Trophoblast cell (in vitro differentiated cells and primary cell): ENCODE data around the gene ACKR3.
A peak's percentile ranks its signal among the peaks of the same experiment; 100 is the strongest.

Source experiments
- DNase-seq, 2 donors: peaks; one replicate each; pipeline ENCODE4 v3.0.0-alpha.2; 2016
- H2AFZ ChIP-seq: 2 replicates; pipeline ENCODE4 v1.6.1; 2013; ENCODE audit warnings: low read length, moderate library complexity, mild to moderate bottlenecking; ENCODE audit not compliant: insufficient read depth, poor library complexity
- H2AK5ac ChIP-seq: 2 replicates; pipeline ENCODE4 v1.6.1; 2013; ENCODE audit warnings: mild to moderate bottlenecking, low read length
- H2BK120ac ChIP-seq: 2 replicates; pipeline ENCODE4 v1.6.1; 2013; ENCODE audit warnings: low read length, mild to moderate bottlenecking, moderate library complexity; ENCODE audit not compliant: insufficient read depth, poor library complexity
- H2BK12ac ChIP-seq: 2 replicates; pipeline ENCODE4 v1.6.1; 2013; ENCODE audit warnings: mild to moderate bottlenecking, low read length, moderate library complexity
- H2BK5ac ChIP-seq: 2 replicates; pipeline ENCODE4 v1.6.1; 2013; ENCODE audit warnings: low read length, low read depth, moderate library complexity, mild to moderate bottlenecking; ENCODE audit not compliant: poor library complexity
- H3K14ac ChIP-seq: 2 replicates; pipeline ENCODE4 v1.6.1; 2013; ENCODE audit warnings: mild to moderate bottlenecking, low read length
- H3K18ac ChIP-seq: 2 replicates; pipeline ENCODE4 v1.6.1; 2013; ENCODE audit warnings: mild to moderate bottlenecking, low read length
- H3K23ac ChIP-seq: 2 replicates; pipeline ENCODE4 v1.6.1; 2013; ENCODE audit warnings: low read length
- H3K27ac ChIP-seq: 2 replicates; pipeline ENCODE4 v1.5.1; 2013; ENCODE audit warnings: low read depth, mild to moderate bottlenecking, inconsistent platforms, low read length, moderate library complexity
- H3K27me3 ChIP-seq: 2 replicates; pipeline ENCODE4 v1.6.1; 2013; ENCODE audit warnings: inconsistent platforms, mild to moderate bottlenecking, low read length, moderate library complexity; ENCODE audit not compliant: insufficient read depth
- H3K36me3 ChIP-seq, 2 experiments: 1 replicate in 1 of 2; 2 replicates in 1 of 2; pipeline ENCODE4 v1.6.1; 2013; ENCODE audit warnings: low read length in 2 of 2, mild to moderate bottlenecking in 2 of 2, moderate library complexity in 1 of 2; ENCODE audit not compliant: insufficient read depth in 2 of 2, control insufficient read depth in 1 of 2
- H3K4ac ChIP-seq: 2 replicates; pipeline ENCODE4 v1.6.1; 2013; ENCODE audit warnings: low read depth, mild to moderate bottlenecking, low read length, moderate library complexity
- H3K4me1 ChIP-seq, 2 experiments: 1 replicate in 1 of 2; 2 replicates in 1 of 2; pipeline ENCODE4 v1.6.1; 2013; ENCODE audit warnings: low read length in 2 of 2, mild to moderate bottlenecking in 2 of 2, moderate library complexity in 1 of 2; ENCODE audit not compliant: insufficient read depth in 2 of 2, control insufficient read depth in 1 of 2
- H3K4me2 ChIP-seq: 2 replicates; pipeline ENCODE4 v1.6.1; 2013; ENCODE audit warnings: inconsistent platforms, mild to moderate bottlenecking, low read length, moderate library complexity
- H3K4me3 ChIP-seq: 2 replicates; pipeline ENCODE4 v1.5.1; 2013; ENCODE audit warnings: mild to moderate bottlenecking, low read depth, low read length, inconsistent platforms
- H3K79me1 ChIP-seq: one replicate; pipeline ENCODE4 v1.6.1; 2013; ENCODE audit warnings: low read length
- H3K79me2 ChIP-seq: 2 replicates; pipeline ENCODE4 v1.6.1; 2013; ENCODE audit warnings: low read length, mild to moderate bottlenecking; ENCODE audit not compliant: control insufficient read depth, insufficient read depth, poor library complexity
- H3K9ac ChIP-seq: 2 replicates; pipeline ENCODE4 v1.6.1; 2013; ENCODE audit warnings: mild to moderate bottlenecking, low read length
- H3K9me3 ChIP-seq: 2 replicates; pipeline ENCODE4 v1.6.1; 2013; ENCODE audit warnings: low read depth, mild to moderate bottlenecking, control low read depth, inconsistent platforms, low read length; ENCODE audit not compliant: insufficient read depth
- H4K12ac ChIP-seq: 2 replicates; pipeline ENCODE4 v1.6.1; 2013; ENCODE audit warnings: low read depth, mild to moderate bottlenecking, low read length, moderate library complexity
- H4K8ac ChIP-seq: 2 replicates; pipeline ENCODE4 v1.6.1; 2013; ENCODE audit warnings: low read depth, mild to moderate bottlenecking, low read length, moderate library complexity
- H4K91ac ChIP-seq: one replicate; pipeline ENCODE4 v1.6.1; 2013; ENCODE audit warnings: low read depth, mild to moderate bottlenecking, low read length, moderate library complexity
- WGBS: extraction: QIAGEN DNeasy Blood & Tissue Kit; methylation state at CpG from one replicate; pipeline ENCODE4 v1.1.7; 2013; ENCODE audit warnings: missing lambda C conversion rate; ENCODE audit not compliant: insufficient read length, insufficient coverage; ENCODE audit errors: extremely low coverage; 5-methylcytosine and 5-hydroxymethylcytosine counted together

Gene ACKR3

DNA sequence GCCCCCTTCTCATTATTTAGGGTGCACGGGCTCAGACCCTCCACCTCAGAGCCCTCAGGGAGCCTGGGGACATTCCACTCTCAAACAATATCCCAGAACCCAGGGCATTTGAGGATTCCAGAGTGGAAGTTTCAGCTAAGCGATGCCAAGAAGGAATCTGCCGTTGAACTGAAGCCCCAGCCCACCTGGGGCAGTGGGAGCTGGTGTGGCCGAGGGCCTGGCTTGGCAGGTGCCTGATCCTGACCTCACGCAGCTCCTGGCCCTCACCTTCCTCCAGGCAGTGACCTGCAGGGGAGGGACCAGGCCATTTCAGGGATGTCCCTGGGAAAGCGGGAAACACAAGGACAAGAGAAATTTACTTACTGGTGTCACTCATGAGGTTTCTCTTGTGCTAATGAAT lies 58.2 kb downstream of the ACKR3 start:
- Histone ChIP-seq H4K91ac (no peak overlapping the region), H3K14ac (no peak overlapping the region), H3K4me1 (peaks cover 2 to 7% of the 10 kb centered on the region in 2 experiments), H3K79me2 (no peaks in the 10 kb centered on the region), H3K9me3 (peaks cover 3% of the 10 kb centered on the region), H2BK5ac (no peak overlapping the region), H3K79me1 (no peaks in the 10 kb centered on the region), H3K4me3 (no peak overlapping the region), H3K23ac (no peak overlapping the region), H3K36me3 (no peaks in the 10 kb centered on the region), H2BK12ac (no peak overlapping the region), H3K27me3 (no peaks in the 10 kb centered on the region), H2BK120ac (no peak overlapping the region), H3K27ac (no peak overlapping the region), H3K18ac (no peak overlapping the region), H3K9ac (no peak overlapping the region), H3K4ac (no peak overlapping the region), H4K12ac (no peak overlapping the region), H4K8ac (no peak overlapping the region), H3K4me2 (no peak overlapping the region), H2AK5ac (no peak overlapping the region), H2AFZ (no peak overlapping the region)
- WGBS = no CpG with 5 or more reads among the region's 6 CpGs
- DNase-seq = no peak

DNA sequence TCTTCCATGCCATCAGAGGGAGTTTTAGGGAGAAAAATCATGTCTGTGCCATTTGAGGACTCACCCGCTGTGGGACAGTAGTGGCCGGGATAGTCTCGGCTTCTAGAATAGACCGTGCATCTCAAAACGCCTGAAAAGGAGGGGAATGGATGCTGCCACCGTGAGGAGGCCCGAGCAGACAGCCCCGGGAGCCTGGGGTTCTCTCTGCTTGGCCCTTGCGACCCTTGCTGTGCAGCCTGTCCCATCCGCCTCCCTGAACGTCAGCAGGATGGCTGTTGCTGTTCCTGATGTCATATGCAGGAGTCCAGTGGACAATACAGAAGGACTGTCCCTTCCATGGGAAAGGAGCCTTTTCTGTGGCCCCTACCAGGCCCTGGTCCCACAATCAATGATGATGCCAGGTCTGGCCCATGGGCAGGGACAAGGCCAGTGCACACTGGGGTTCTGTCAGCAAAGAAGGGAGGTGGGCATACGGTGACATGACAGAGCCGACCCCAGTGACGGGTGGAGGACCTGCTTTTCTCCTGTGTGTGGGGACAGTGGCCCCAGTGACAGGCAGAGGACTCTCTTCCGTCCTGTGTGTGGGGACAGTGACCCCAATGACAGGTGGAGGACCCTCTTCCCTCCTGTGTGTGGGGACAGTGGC lies 58.8 kb downstream of the ACKR3 start:
- no peaks in the 10 kb centered on the region for H3K79me1 ChIP-seq
- no peak overlapping the region for H3K4ac ChIP-seq
- peaks cover 3% of the 10 kb centered on the region for H3K9me3 ChIP-seq
- H2BK5ac ChIP-seq = no peak overlapping the region
- H3K27ac ChIP-seq = no peak overlapping the region
- H3K4me2 ChIP-seq = no peak overlapping the region
- H2AFZ ChIP-seq = no peak overlapping the region
- WGBS = no CpG with 5 or more reads among the region's 15 CpGs
- H3K27me3 ChIP-seq = no peaks in the 10 kb centered on the region
- H3K23ac ChIP-seq = no peak overlapping the region
- no peak overlapping the region for H3K4me3 ChIP-seq
- peak overlapping the region; percentile 16 for H2AK5ac ChIP-seq
- H2BK12ac ChIP-seq = no peak overlapping the region
- no peak overlapping the region for H2BK120ac ChIP-seq
- no peak overlapping the region for H3K14ac ChIP-seq
- H4K12ac ChIP-seq = no peak overlapping the region
- no peak overlapping the region for H4K91ac ChIP-seq
- peaks cover 2 to 7% of the 10 kb centered on the region in 2 experiments for H3K4me1 ChIP-seq
- DNase-seq = no peak
- H3K79me2 ChIP-seq = no peaks in the 10 kb centered on the region
- H3K18ac ChIP-seq = no peak overlapping the region
- no peaks in the 10 kb centered on the region for H3K36me3 ChIP-seq
- H3K9ac ChIP-seq = no peak overlapping the region
- H4K8ac ChIP-seq = no peak overlapping the region

DNA sequence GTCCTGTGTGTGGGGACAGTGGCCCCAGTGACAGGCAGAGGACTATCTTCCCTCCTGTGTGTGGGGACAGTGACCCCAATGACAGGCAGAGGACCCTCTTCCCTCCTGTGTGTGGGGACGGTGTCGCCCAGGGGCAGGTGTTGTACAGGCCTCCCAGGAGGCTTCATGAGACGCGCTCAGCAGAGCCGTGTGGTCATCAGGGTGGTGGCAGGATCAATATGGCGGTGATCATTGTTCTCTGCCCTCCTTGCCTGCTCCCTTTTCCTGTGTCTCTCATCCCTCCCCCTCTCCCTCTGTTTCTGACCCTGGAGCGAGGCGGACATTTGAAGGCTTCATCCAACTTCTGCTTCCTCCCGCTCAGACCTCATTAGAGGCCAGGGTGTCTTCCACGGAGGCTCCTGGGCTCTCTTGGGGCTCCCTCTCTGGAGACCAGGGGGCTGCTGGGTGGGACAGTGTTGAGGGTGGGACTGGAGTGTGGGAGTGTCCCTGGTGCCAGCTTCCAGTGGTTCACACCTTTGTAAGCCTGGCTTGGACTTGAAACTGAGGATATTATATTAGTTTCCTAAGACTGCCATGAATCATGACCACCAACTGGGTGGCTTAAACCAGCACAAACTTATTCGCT lies 59.5 kb downstream of the ACKR3 start:
- no peak for DNase-seq
- no peak overlapping the region for H2BK120ac ChIP-seq
- H2AK5ac ChIP-seq = peak overlapping the region; percentile 25
- no peaks in the 10 kb centered on the region for H3K27me3 ChIP-seq
- H3K14ac ChIP-seq = no peak overlapping the region
- H3K23ac ChIP-seq = no peak overlapping the region
- peaks cover 3% of the 10 kb centered on the region for H3K9me3 ChIP-seq
- no peak overlapping the region for H4K91ac ChIP-seq
- no peaks in the 10 kb centered on the region for H3K79me1 ChIP-seq
- no peaks in the 10 kb centered on the region for H3K36me3 ChIP-seq
- H3K4ac ChIP-seq = no peak overlapping the region
- H2AFZ ChIP-seq = no peak overlapping the region
- H3K79me2 ChIP-seq = no peaks in the 10 kb centered on the region
- H4K12ac ChIP-seq = no peak overlapping the region
- H3K4me2 ChIP-seq = no peak overlapping the region
- H3K9ac ChIP-seq = no peak overlapping the region
- WGBS = no CpG with 5 or more reads among the region's 11 CpGs
- H2BK5ac ChIP-seq = no peak overlapping the region
- H2BK12ac ChIP-seq = no peak overlapping the region
- H4K8ac ChIP-seq = no peak overlapping the region
- H3K4me3 ChIP-seq = no peak overlapping the region
- H3K4me1 ChIP-seq = peaks cover 2 to 7% of the 10 kb centered on the region in 2 experiments
- H3K18ac ChIP-seq = no peak overlapping the region
- H3K27ac ChIP-seq = no peak overlapping the region

DNA sequence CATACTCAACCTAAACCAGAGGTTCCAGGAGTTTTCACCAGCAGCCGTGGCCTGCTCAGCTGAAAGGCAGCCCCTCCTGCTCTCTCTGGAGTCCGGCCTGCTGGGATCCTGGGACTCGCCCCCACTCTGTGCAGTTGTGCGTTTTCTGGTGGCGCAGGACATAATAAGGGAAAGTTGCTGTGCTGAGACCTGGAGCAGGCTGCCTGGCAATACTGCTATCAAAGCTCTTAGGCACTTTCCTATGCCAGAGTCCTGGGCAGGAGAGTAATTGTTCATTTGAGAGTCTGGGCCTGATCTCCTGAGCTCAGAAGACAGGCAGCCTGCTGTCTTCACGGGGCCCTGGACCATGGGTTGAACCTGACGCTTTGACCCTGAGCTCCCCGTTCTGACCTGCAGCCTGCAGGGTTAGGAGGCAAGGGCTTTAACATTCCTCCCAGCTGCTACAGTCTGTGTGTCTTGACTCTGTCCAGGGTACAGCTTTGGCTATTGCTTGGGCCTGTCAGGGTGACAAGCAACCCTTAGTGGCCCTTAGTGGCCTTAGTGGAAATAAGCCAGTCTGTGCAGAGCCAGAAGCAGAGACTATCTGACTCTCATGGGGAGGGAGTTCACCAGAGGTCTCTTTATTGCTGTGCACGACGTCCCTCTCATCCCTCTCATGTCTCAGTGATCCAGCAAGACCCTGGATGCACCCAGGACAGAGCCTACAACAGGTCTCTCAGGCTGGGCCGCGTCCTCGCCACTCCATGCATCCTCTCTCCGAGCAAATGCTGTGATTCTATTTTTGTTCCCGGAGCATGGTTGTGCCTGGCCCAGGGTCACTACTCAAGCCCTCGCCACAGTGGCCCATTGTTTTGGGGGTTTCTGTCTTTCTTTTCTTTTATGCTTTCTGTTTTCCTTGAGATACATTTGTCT lies 60.6 kb downstream of the ACKR3 start:
- no peak overlapping the region for H2BK120ac ChIP-seq
- WGBS = no CpG with 5 or more reads among the region's 16 CpGs
- H3K79me1 ChIP-seq = no peaks in the 10 kb centered on the region

More for the DNA sequence above, 60.6 kb downstream of the ACKR3 start:
- Histone ChIP-seq H3K36me3 (no peaks in the 10 kb centered on the region), H3K18ac (no peak overlapping the region), H2AFZ (no peak overlapping the region), H3K23ac (no peak overlapping the region), H3K27me3 (no peaks in the 10 kb centered on the region), H3K4me2 (no peak overlapping the region), H3K14ac (no peak overlapping the region), H3K79me2 (no peaks in the 10 kb centered on the region), H2BK5ac (no peak overlapping the region), H3K4me1 (peaks cover 2 to 7% of the 10 kb centered on the region in 2 experiments), H3K4me3 (no peak overlapping the region), H4K8ac (no peak overlapping the region), H2AK5ac (no peak overlapping the region), H3K9ac (no peak overlapping the region), H3K9me3 (peaks cover 3% of the 10 kb centered on the region), H2BK12ac (no peak overlapping the region), H3K27ac (no peak overlapping the region), H3K4ac (no peak overlapping the region), H4K91ac (no peak overlapping the region), H4K12ac (no peak overlapping the region)
- DNase-seq = no peak
